Activated CD4-positive, alpha-beta T cell treated with anti-CD3 and anti-CD28 coated beads, Interleukin-2, amount 50 U/mL, for 48 hours (primary cell): ENCODE results near the gene NAIF1.
"Not testable (repeated sequence)": the region's sequence is repeated elsewhere in the genome, so short reads cannot be mapped to it uniquely, and the experiment has no call there.

ENCODE experiments used
- DNase-seq, 2 experiments: peaks; one replicate each; pipeline ENCODE4 v3.0.0-alpha.2; 2020

Gene NAIF1

GRCh38 chr9:128056887-128057723, 10.0 kb downstream of the NAIF1 start:
- no peak for DNase-seq

- DNase-seq = no peak
Measured at GRCh38 chr9:128056086-128056485, 11.0 kb downstream of the NAIF1 start.

- no peak for DNase-seq
Measured at GRCh38 chr9:128055344-128056040, 11.6 kb downstream of the NAIF1 start.

- no peak for DNase-seq
Measured at GRCh38 chr9:128054087-128054486, 13.0 kb downstream of the NAIF1 start.

- no peak for DNase-seq
Measured at GRCh38 chr9:128053560-128053959, 13.6 kb downstream of the NAIF1 start.

- DNase-seq = no peak
Measured at GRCh38 chr9:128051932-128052709, 15.0 kb downstream of the NAIF1 start.

- no peak for DNase-seq
Measured at GRCh38 chr9:128049843-128050242, 17.3 kb downstream of the NAIF1 start.

- DNase-seq = no peak
Measured at GRCh38 chr9:128048663-128049062, 18.5 kb downstream of the NAIF1 start.

GRCh38 chr9:128047231-128047630, 19.9 kb downstream of the NAIF1 start:
- no peak for DNase-seq

GRCh38 chr9:128045831-128046230, 21.3 kb downstream of the NAIF1 start:
- no peak for DNase-seq

- not testable (repeated sequence) for DNase-seq
Measured at GRCh38 chr9:128045409-128045808, 21.7 kb downstream of the NAIF1 start.

- no peak for DNase-seq
Measured at GRCh38 chr9:128043467-128043868, 23.7 kb downstream of the NAIF1 start.

- DNase-seq = no peak
Measured at GRCh38 chr9:128042043-128042442, 25.1 kb downstream of the NAIF1 start.

GRCh38 chr9:128040783-128041182, 26.3 kb downstream of the NAIF1 start:
- DNase-seq = not testable (repeated sequence)

- DNase-seq = not testable (repeated sequence)
Measured at GRCh38 chr9:128036522-128036921, 30.6 kb downstream of the NAIF1 start.

GRCh38 chr9:128034821-128035652, 32.1 kb downstream of the NAIF1 start:
- DNase-seq = peak; percentile 56 to 68

- peak in 1 of 2 experiments; percentile 21 for DNase-seq
Measured at GRCh38 chr9:128033609-128034008, 33.5 kb downstream of the NAIF1 start.

GRCh38 chr9:128027705-128028104, 39.4 kb downstream of the NAIF1 start:
- peak in 1 of 2 experiments; percentile 18 for DNase-seq

GRCh38 chr9:128026773-128027541, 40.2 kb downstream of the NAIF1 start:
- DNase-seq = peak; percentile 49 to 62

GRCh38 chr9:128026255-128026772, 40.8 kb downstream of the NAIF1 start:
- DNase-seq = peak; percentile 60 to 68

GRCh38 chr9:128025736-128026135, 41.4 kb downstream of the NAIF1 start:
- peak in 1 of 2 experiments; percentile 21 for DNase-seq
